Type B pancreatic cell (in vitro differentiated cells): Measurements from ENCODE around the gene GUCY2C. TPM values are rescaled to one million over a fixed set of nuclear protein-coding genes. Genes with fewer than 3 reads are reported as not detected.
A peak's percentile ranks its signal among the peaks of the same experiment; 100 is the strongest.

Source experiments
- DNase-seq: peaks from one replicate; pipeline ENCODE4 v3.0.0; 2021; ENCODE audit warnings: mixed read lengths; ENCODE audit not compliant: unreplicated experiment; ENCODE audit errors: extremely low spot score
- H3K27ac Mint-ChIP-seq: 2 replicates; pipeline ENCODE4 v1.8.0; 2021; ENCODE audit warnings: mild to moderate bottlenecking, mixed read lengths
- H3K27me3 Mint-ChIP-seq: 2 replicates; pipeline ENCODE4 v1.8.0; 2021; ENCODE audit warnings: mixed read lengths
- H3K36me3 Mint-ChIP-seq: 2 replicates; pipeline ENCODE4 v1.8.0; 2021; ENCODE audit warnings: mixed read lengths
- H3K4me1 Mint-ChIP-seq: one replicate; pipeline ENCODE4 v1.8.0; 2021; ENCODE audit warnings: mixed read lengths; ENCODE audit not compliant: unreplicated experiment
- H3K4me3 Mint-ChIP-seq: 2 replicates; pipeline ENCODE4 v1.8.0; 2021; ENCODE audit warnings: mild to moderate bottlenecking, mixed read lengths
- H3K9me3 Mint-ChIP-seq: 2 replicates; pipeline ENCODE4 v1.8.0; 2021; ENCODE audit warnings: mixed read lengths
- total RNA-seq: library from RNA; stranded (reverse); gene quantifications from 2 replicates; pipeline ENCODE4 v1.2.1, GENCODE V29; 2021; ENCODE audit warnings: low replicate concordance
- TF ChIP-seq, protein P1 (sequence below): fragments of 200-600 bp; sonication (generic); conservative IDR thresholded peaks from 2 replicates; pipeline ENCODE4 v1.5.0; 2021; ENCODE audit warnings: antibody characterized with exemption, mild to moderate bottlenecking

The GUCY2C gene
- total RNA-seq, 1 donor from 2014 or later: 2.1 TPM

GRCh38 chr12:14638066-14638465, 58.3 kb downstream of the GUCY2C start:
- Mint-ChIP-seq H3K27me3 (peaks cover 9% of the 10 kb centered on the region), H3K4me3 (no peak overlapping the region), H3K9me3 (peaks cover 4% of the 10 kb centered on the region), H3K27ac (no peak overlapping the region), H3K4me1 (no peaks in the 10 kb centered on the region), H3K36me3 (no peaks in the 10 kb centered on the region)
- DNase-seq: no peak
- TF ChIP-seq, protein P1, sequence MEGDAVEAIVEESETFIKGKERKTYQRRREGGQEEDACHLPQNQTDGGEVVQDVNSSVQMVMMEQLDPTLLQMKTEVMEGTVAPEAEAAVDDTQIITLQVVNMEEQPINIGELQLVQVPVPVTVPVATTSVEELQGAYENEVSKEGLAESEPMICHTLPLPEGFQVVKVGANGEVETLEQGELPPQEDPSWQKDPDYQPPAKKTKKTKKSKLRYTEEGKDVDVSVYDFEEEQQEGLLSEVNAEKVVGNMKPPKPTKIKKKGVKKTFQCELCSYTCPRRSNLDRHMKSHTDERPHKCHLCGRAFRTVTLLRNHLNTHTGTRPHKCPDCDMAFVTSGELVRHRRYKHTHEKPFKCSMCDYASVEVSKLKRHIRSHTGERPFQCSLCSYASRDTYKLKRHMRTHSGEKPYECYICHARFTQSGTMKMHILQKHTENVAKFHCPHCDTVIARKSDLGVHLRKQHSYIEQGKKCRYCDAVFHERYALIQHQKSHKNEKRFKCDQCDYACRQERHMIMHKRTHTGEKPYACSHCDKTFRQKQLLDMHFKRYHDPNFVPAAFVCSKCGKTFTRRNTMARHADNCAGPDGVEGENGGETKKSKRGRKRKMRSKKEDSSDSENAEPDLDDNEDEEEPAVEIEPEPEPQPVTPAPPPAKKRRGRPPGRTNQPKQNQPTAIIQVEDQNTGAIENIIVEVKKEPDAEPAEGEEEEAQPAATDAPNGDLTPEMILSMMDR: no peak

GRCh38 chr12:14635776-14636175, 60.6 kb downstream of the GUCY2C start:
- no peak for DNase-seq
- H3K4me1 Mint-ChIP-seq: no peaks in the 10 kb centered on the region
- H3K27ac Mint-ChIP-seq: no peak overlapping the region
- no peaks in the 10 kb centered on the region for H3K36me3 Mint-ChIP-seq
- peaks cover 4% of the 10 kb centered on the region for H3K9me3 Mint-ChIP-seq
- TF ChIP-seq, protein P1: no peak
- H3K27me3 Mint-ChIP-seq: peaks cover 4% of the 10 kb centered on the region
- H3K4me3 Mint-ChIP-seq: no peak overlapping the region

DNA sequence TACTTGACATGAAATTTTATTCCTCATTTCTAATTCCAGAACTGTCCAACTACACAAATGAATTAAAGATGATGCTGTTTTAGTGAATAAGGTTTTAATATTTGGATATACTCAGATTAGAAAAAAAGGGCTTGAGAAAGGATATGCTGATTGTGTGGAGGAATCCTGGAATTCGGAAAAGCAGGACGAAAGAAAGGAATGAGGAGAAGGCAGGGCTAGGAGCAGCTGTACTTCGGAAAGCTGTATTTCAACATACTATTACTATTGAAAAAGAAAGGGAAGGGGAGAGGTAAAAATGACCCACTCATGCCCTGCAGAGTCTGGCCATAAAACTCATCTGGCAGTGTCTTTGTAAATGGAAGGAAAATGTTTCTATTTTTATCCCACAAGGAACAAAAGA, 65.6 kb downstream of the GUCY2C start:
- Mint-ChIP-seq H3K36me3 (no peaks in the 10 kb centered on the region), H3K27me3 (peaks cover under 1% of the 10 kb centered on the region), H3K4me3 (no peak overlapping the region), H3K9me3 (peaks cover 4% of the 10 kb centered on the region), H3K27ac (no peak overlapping the region), H3K4me1 (no peaks in the 10 kb centered on the region)
- DNase-seq: no peak
- TF ChIP-seq, protein P1: no peak

- Mint-ChIP-seq H3K27me3 (no peaks in the 10 kb centered on the region), H3K4me1 (no peaks in the 10 kb centered on the region), H3K27ac (peak overlapping the region; percentile 24), H3K36me3 (no peaks in the 10 kb centered on the region), H3K4me3 (no peak overlapping the region), H3K9me3 (peaks cover 4% of the 10 kb centered on the region)
- TF ChIP-seq, protein P1: peak; percentile 94
- peak; percentile 73 for DNase-seq
Measured at GRCh38 chr12:14629832-14630710, 66.3 kb downstream of the GUCY2C start.

GRCh38 chr12:14628771-14629170, 67.6 kb downstream of the GUCY2C start:
- H3K27ac Mint-ChIP-seq: peak overlapping the region; percentile 9
- H3K27me3 Mint-ChIP-seq: no peaks in the 10 kb centered on the region
- H3K36me3 Mint-ChIP-seq: peaks cover under 1% of the 10 kb centered on the region
- DNase-seq: no peak
- TF ChIP-seq, protein P1: no peak
- no peaks in the 10 kb centered on the region for H3K4me1 Mint-ChIP-seq
- peaks cover 1% of the 10 kb centered on the region for H3K9me3 Mint-ChIP-seq
- no peak overlapping the region for H3K4me3 Mint-ChIP-seq
